IPS-15b (cell line): ENCODE results near the gene MARS1.

Experiments used
- H3K27me3 ChIP-seq: one replicate; pipeline ENCODE4 v1.6.1; 2013; ENCODE audit warnings: low read length; ENCODE audit not compliant: control insufficient read depth, insufficient read depth
- H3K36me3 ChIP-seq: one replicate; pipeline ENCODE4 v1.6.1; 2013; ENCODE audit warnings: low read length; ENCODE audit not compliant: control insufficient read depth, insufficient read depth
- H3K4me1 ChIP-seq: one replicate; pipeline ENCODE4 v1.6.1; 2013; ENCODE audit warnings: mild to moderate bottlenecking, low read length; ENCODE audit not compliant: control insufficient read depth, insufficient read depth
- H3K4me3 ChIP-seq: one replicate; pipeline ENCODE4 v1.5.1; 2013; ENCODE audit warnings: low read depth, low read length
- H3K9ac ChIP-seq: one replicate; pipeline ENCODE4 v1.6.1; 2013; ENCODE audit warnings: low read depth, mild to moderate bottlenecking, low read length
- H3K9me3 ChIP-seq: one replicate; pipeline ENCODE4 v1.6.1; 2013; ENCODE audit warnings: mild to moderate bottlenecking, low read length; ENCODE audit not compliant: control insufficient read depth, insufficient read depth

The MARS1 gene

DNA sequence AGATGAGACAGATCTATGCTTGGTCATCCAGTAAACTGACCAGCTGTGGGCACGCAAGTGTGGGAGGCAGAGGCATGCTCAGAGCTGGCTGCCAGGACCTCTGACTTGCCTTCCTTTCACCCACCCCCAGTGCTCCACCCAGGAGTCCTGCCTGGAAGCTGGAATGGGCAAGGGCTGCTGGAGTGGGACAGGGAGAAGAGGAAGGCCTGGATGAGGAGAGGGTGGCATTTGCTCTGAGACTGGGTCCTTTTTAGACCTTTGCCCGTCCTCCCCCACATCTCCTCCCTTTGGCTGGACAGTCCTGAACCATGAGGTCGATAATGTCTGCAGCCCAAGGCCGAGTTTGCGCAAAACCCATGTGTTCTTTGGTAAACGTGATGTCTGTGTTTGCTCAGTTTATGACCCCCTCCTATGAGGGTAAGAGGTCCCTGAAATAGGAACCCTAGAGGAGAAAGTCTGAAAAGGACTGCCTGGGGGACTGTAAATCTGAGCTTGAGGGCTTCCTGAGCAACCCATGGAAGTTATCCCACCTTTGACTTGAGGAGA is 36.6 kb upstream of the MARS1 start:
- H3K4me1 ChIP-seq, result peaks cover 15% of the 10 kb centered on the region
- no peak overlapping the region for H3K4me3 ChIP-seq
- H3K36me3 ChIP-seq, result no peaks in the 10 kb centered on the region
- no peaks in the 10 kb centered on the region for H3K27me3 ChIP-seq
- H3K9ac ChIP-seq, result no peak overlapping the region
- no peaks in the 10 kb centered on the region for H3K9me3 ChIP-seq

DNA sequence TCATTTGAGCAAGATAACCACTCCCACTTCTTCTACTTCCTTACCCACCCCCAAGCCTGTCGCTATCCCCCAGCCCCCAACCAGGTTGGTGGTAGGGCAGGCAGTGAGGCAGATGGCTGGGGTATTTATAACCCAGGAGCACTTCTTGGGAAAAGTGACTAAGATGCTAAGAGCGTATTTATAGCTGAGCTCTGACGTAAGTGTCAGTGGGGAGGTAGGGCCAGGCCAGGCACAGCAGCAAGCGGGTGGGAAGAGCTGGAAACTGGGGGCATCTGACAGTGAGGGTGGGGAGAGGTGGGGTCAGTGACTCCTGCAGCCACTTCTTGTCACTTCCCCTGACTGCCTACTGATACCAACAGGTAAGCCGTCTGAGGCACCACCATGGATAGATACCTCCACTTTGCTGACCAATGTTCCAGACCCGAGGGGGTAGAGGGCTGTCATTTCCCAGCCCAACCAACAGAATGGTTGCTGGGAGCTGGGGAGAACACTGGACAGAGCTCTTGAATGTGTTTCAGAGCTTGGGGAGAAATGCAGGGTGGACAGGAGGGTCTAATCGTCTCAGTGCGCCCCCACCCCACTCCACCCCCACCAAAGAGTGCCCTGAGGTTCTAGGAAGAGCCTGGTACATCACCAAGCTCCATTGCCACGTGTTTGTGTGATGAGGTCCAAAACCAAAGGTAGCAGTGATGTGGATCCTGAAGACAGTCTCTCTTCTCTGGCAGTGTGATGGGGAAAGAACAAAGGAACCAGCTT is 35.5 kb upstream of the MARS1 start:
- H3K36me3 ChIP-seq, result no peaks in the 10 kb centered on the region
- no peaks in the 10 kb centered on the region for H3K9me3 ChIP-seq
- H3K4me1 ChIP-seq, result peaks cover 15% of the 10 kb centered on the region
- H3K4me3 ChIP-seq, result peak overlapping the region; percentile 18
- no peaks in the 10 kb centered on the region for H3K27me3 ChIP-seq
- H3K9ac ChIP-seq, result no peak overlapping the region

DNA sequence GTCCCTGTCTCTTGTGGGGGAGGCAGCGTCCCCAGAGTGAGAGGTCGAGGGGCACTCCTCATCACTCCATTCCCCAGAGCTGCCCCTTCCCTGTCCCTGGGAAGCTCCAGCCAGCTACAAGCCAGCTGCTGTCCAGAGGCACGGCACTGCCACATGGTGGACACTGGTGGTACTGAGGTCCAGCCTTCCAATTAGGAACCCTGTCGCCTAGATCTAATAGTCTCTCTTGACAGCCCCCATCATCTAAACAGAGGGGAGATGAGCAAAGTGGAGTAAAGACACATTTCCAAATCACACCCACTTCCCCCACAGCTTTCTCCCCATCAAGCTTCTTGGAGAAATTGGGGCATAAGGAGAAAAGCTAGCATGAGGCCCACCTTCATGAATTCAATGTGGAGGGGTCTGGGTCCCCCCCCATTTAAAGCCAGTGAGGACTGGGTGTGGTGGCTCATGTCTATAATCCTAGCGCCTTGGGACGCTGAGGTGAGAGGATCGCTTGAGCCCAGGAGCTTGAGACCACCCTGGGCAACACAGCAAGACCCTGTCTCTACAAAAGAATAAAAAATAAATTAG is 34.8 kb upstream of the MARS1 start:
- Histone ChIP-seq H3K9ac (no peak overlapping the region), H3K9me3 (no peaks in the 10 kb centered on the region), H3K27me3 (no peaks in the 10 kb centered on the region), H3K4me1 (peaks cover 15% of the 10 kb centered on the region), H3K36me3 (no peaks in the 10 kb centered on the region), H3K4me3 (peak overlapping the region; percentile 18)

DNA sequence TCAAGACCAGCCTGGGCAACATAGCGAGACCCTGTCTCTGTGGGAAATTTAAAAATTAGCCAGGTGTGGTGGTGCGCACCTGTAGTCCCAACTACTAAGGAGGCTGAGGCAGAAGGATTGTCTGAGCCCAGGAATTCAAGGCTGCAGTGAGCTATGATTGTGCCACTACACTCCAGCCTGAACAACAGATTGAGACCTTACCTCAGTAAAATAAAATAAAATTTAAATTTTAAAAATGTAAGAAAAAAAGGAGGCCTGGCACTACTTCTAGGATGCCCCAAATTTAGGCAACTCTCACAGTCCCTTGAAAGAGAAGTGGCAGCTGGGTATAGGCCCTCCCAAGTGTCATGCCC is 33.7 kb upstream of the MARS1 start:
- Histone ChIP-seq H3K4me1 (peaks cover 22% of the 10 kb centered on the region), H3K9ac (no peak overlapping the region), H3K4me3 (no peak overlapping the region), H3K27me3 (no peaks in the 10 kb centered on the region), H3K9me3 (no peaks in the 10 kb centered on the region), H3K36me3 (no peaks in the 10 kb centered on the region)

DNA sequence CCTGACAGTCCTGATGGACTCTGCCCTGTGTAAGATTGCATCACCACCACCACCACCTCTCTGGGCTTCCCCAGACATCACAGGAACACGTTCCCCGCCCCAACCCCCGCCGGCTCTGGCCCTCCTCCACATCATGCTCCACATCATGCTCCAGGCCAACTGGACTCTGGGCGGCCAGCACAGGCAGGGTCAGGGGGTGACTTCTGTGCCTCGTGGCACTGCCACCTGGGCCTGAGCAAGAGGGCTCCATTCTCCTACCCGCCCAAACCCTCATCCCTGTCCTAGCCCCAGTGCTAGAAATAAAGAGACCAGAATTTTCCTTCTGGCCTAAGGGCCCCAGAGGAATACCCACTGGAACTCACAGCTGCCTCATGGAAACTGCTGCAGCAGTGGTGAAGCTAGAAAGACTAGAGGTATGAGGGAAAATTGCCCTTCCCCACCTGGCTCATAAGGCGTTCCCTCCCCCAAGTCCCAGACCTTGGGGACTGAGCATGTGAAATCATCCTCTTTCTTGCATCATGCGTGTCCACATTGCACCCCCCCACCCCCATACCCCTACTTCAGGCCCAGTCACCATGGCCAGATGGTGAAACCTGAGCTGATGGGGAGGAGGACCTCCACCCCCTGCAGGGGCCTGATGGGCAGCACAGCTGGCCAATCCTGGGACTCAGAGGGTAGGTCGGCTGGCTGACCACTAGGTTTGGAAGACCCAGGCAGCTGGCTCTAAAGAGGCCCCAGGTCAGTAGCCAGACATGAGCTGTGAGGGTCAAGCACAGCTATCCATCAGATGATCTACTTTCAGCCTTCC is 33.1 kb upstream of the MARS1 start, which contains the start of gene INHBE:
Gene INHBE (plus strand): TSS at position 742 of the 808 bp plus-strand sequence. CDS start 230 bp downstream, outside the sequence.
- Histone ChIP-seq H3K4me3 (peak within 1 kb of the TSS; percentile 56), H3K9me3 (no peaks in the 10 kb centered on the region), H3K36me3 (no peaks in the 10 kb centered on the region), H3K27me3 (no peaks in the 10 kb centered on the region), H3K9ac (peak within 1 kb of the TSS; percentile 89), H3K4me1 (peaks cover 22% of the 10 kb centered on the region)

DNA sequence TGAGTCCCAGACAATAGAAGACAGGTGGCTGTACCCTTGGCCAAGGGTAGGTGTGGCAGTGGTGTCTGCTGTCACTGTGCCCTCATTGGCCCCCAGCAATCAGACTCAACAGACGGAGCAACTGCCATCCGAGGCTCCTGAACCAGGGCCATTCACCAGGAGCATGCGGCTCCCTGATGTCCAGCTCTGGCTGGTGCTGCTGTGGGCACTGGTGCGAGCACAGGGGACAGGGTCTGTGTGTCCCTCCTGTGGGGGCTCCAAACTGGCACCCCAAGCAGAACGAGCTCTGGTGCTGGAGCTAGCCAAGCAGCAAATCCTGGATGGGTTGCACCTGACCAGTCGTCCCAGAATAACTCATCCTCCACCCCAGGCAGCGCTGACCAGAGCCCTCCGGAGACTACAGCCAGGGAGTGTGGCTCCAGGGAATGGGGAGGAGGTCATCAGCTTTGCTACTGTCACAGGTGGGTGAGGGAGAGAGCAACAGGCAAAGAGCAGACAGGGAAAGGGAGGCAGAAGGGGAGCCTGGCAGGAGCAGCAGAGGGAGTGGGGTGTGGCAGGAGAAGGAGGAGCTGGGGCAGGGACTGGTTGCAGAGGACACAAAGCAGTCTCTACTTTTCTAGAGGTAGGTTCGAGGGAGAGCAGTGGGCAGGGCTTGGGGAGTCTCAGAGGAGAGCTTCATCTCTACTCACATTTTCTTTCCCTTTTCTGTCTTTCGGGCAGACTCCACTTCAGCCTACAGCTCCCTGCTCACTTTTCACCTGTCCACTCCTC is 32.3 kb upstream of the MARS1 start:
- Histone ChIP-seq H3K36me3 (no peaks in the 10 kb centered on the region), H3K27me3 (no peaks in the 10 kb centered on the region), H3K9ac (no peak overlapping the region), H3K9me3 (no peaks in the 10 kb centered on the region), H3K4me3 (peak overlapping the region; percentile 56), H3K4me1 (peaks cover 22% of the 10 kb centered on the region)

DNA sequence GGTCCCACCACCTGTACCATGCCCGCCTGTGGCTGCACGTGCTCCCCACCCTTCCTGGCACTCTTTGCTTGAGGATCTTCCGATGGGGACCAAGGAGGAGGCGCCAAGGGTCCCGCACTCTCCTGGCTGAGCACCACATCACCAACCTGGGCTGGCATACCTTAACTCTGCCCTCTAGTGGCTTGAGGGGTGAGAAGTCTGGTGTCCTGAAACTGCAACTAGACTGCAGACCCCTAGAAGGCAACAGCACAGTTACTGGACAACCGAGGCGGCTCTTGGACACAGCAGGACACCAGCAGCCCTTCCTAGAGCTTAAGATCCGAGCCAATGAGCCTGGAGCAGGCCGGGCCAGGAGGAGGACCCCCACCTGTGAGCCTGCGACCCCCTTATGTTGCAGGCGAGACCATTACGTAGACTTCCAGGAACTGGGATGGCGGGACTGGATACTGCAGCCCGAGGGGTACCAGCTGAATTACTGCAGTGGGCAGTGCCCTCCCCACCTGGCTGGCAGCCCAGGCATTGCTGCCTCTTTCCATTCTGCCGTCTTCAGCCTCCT is 31.6 kb upstream of the MARS1 start:
- H3K9me3 ChIP-seq, result no peaks in the 10 kb centered on the region
- peaks cover 22% of the 10 kb centered on the region for H3K4me1 ChIP-seq
- H3K9ac ChIP-seq, result no peak overlapping the region
- H3K27me3 ChIP-seq, result no peaks in the 10 kb centered on the region
- H3K4me3 ChIP-seq, result peak overlapping the region; percentile 56
- no peaks in the 10 kb centered on the region for H3K36me3 ChIP-seq

DNA sequence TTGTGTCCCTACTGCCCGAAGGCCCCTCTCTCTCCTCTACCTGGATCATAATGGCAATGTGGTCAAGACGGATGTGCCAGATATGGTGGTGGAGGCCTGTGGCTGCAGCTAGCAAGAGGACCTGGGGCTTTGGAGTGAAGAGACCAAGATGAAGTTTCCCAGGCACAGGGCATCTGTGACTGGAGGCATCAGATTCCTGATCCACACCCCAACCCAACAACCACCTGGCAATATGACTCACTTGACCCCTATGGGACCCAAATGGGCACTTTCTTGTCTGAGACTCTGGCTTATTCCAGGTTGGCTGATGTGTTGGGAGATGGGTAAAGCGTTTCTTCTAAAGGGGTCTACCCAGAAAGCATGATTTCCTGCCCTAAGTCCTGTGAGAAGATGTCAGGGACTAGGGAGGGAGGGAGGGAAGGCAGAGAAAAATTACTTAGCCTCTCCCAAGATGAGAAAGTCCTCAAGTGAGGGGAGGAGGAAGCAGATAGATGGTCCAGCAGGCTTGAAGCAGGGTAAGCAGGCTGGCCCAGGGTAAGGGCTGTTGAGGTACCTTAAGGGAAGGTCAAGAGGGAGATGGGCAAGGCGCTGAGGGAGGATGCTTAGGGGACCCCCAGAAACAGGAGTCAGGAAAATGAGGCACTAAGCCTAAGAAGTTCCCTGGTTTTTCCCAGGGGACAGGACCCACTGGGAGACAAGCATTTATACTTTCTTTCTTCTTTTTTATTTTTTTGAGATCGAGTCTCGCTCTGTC is 31.0 kb upstream of the MARS1 start:
- Histone ChIP-seq H3K36me3 (no peaks in the 10 kb centered on the region), H3K4me1 (peaks cover 22% of the 10 kb centered on the region), H3K9me3 (no peaks in the 10 kb centered on the region), H3K9ac (no peak overlapping the region), H3K4me3 (peak overlapping the region; percentile 21), H3K27me3 (no peaks in the 10 kb centered on the region)

DNA sequence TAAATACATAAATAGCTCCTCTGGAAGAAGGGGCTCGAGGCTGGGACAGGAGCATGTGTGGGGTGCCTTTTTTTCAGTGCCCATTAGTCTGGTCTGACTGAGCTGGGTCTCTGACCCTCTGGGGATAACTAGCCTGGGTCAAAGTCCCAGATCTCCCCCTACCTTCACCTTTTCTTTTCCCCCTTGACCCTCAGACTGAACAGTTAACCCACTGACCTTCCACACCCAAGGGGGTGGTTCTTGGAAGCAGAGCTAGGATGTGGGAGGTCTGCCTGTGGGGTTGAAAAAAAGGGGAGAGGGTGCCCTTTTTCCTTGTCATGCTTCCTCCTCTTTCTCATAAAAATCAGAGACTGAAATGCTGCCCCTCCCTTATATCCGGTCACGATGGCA is 29.2 kb upstream of the MARS1 start:
- Histone ChIP-seq H3K9me3 (no peaks in the 10 kb centered on the region), H3K4me3 (peak overlapping the region; percentile 71), H3K4me1 (peaks cover 20% of the 10 kb centered on the region), H3K36me3 (no peaks in the 10 kb centered on the region), H3K9ac (peak overlapping the region; percentile 24), H3K27me3 (no peaks in the 10 kb centered on the region)

DNA sequence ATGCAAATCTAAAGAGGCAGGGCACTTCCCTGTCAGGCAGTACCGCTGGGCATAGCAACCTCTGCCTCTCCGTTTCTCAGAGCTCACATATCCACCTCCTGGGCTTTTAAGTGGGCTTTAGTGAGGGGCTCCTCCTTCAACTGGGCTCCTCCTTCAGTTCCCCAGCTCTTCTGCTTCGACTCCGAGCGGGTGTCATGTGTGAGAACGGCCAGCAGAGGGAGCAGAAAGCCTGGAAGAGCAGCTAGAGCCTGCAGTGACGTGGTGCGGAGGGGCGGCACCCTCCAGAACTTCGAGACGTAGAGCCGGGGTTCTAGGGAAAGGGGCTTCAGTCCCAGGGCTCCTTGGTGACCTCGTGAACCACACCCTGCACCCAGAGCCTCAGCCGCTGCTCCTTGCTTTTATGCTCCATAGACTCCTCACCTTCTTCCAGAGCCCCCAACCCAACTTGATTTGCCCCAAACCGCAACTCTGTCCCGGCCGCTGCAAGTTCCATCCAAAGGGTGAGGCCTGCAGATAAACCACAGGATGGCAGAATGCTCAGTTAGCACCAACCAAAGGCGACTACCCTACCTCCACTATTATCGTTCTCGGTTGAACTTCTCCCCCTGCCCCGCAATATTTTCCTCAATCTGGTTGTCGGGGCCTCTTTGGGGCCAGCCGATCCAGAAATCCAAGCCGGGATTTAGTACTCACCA is 28.7 kb upstream of the MARS1 start:
- Histone ChIP-seq H3K4me3 (peak overlapping the region; percentile 71), H3K27me3 (no peaks in the 10 kb centered on the region), H3K4me1 (peaks cover 20% of the 10 kb centered on the region), H3K9ac (peak overlapping the region; percentile 41), H3K9me3 (no peaks in the 10 kb centered on the region), H3K36me3 (no peaks in the 10 kb centered on the region)
